GM12878 (cell line): ENCODE data around the gene AHR. TPM values are rescaled to one million over a fixed set of nuclear protein-coding genes. Genes with fewer than 3 reads are reported as not detected.

Source experiments
- ATAC-seq: fragments of 200-7000 bp; cut with Tn5 transposase; 3 replicates; pipeline ENCODE4 v1.9.1; 2020; ENCODE audit warnings: mild to moderate bottlenecking, moderate library complexity
- BruUV-seq: library from RNA; stranded (reverse); fragments of 400-500 nt; replicated peaks from 2 replicates; lab custom pipeline; 2021; lab: Mats Ljungman, UMichigan
- CTCF ChIA-PET: fragments of 300-600 bp; sonication (Branson Sonifier 250); formaldehyde crosslinking; extraction: SDS; loops from one replicate; lab custom pipeline; 2021; ENCODE audit warnings: inconsistent platforms; lab: Yijun Ruan, JAX
- POLR2A ChIA-PET: fragments of 350-600 bp; formaldehyde crosslinking; extraction: SDS; loops from one replicate; lab custom pipeline; 2021; ENCODE audit warnings: inconsistent platforms; lab: Charles Lee
- RAD21 ChIA-PET: fragments of 300-600 bp; sonication (Branson Sonifier 250); formaldehyde crosslinking; loops from one replicate; lab custom pipeline; 2023; ENCODE audit warnings: antibody characterized with exemption; ENCODE audit not compliant: unreplicated experiment; lab: Charles Lee
- SMC1A ChIA-PET: fragments of 300-600 bp; sonication (Branson Sonifier 250); formaldehyde crosslinking; loops from one replicate; lab custom pipeline; 2023; ENCODE audit not compliant: unreplicated experiment, uncharacterized antibody; lab: Charles Lee
- DNase-seq: peaks from one replicate; pipeline ENCODE4 v3.0.0-alpha.2; 2011; ENCODE audit warnings: low read depth, low spot score
- FAIRE-seq: peaks from 3 replicates; lab custom pipeline; 2011; peaks lifted over from hg19 to GRCh38; lab: Jason Lieb, UNC
- H2AFZ ChIP-seq: 2 replicates; pipeline ENCODE4 v1.6.0; 2011; ENCODE audit warnings: low read depth, low read length, control low read depth; ENCODE audit not compliant: control insufficient read depth
- H3K27ac ChIP-seq: 2 replicates; pipeline ENCODE4 v1.5.1; 2011; ENCODE audit warnings: control low read depth; ENCODE audit not compliant: control insufficient read depth, insufficient read depth
- H3K27me3 ChIP-seq, 2 experiments: replicated peaks in 1 of 2; 2 replicates each; pipeline versions ENCODE4 v1.6.0 to v1.6.1; 2011; ENCODE audit warnings: low read length in 1 of 2; ENCODE audit not compliant: control insufficient read depth in 2 of 2, insufficient read depth in 2 of 2
- H3K36me3 ChIP-seq, 2 experiments: 2 replicates each; pipeline ENCODE4 v1.5.1; 2011; ENCODE audit warnings: low read length in 1 of 2; ENCODE audit not compliant: control insufficient read depth in 2 of 2, insufficient read depth in 2 of 2
- H3K4me1 ChIP-seq: 2 replicates; pipeline ENCODE4 v1.6.1; 2011; ENCODE audit warnings: mild to moderate bottlenecking, low read length, moderate library complexity, mixed read lengths; ENCODE audit not compliant: control insufficient read depth, insufficient read depth
- H3K4me2 ChIP-seq: 2 replicates; pipeline ENCODE4 v1.6.0; 2011; ENCODE audit warnings: control low read depth; ENCODE audit not compliant: control insufficient read depth, insufficient read depth
- H3K4me3 ChIP-seq: fragments of 200-600 bp; sonication (generic); 2 replicates; pipeline ENCODE4 v1.5.1; 2016
- H3K79me2 ChIP-seq: 2 replicates; pipeline ENCODE4 v1.6.0; 2011; ENCODE audit warnings: low read length; ENCODE audit not compliant: control insufficient read depth, insufficient read depth
- H3K9ac ChIP-seq: 2 replicates; pipeline ENCODE4 v1.8.0; 2011; ENCODE audit warnings: low read length, control low read depth, mixed read lengths; ENCODE audit not compliant: control insufficient read depth, insufficient read depth
- H3K9me3 ChIP-seq: replicated peaks from 3 replicates; pipeline ENCODE4 v1.5.1; 2011; ENCODE audit warnings: mild to moderate bottlenecking, low read length; ENCODE audit not compliant: control insufficient read depth, insufficient read depth
- H4K20me1 ChIP-seq: 2 replicates; pipeline ENCODE4 v1.6.0; 2011; ENCODE audit not compliant: control insufficient read depth, insufficient read depth
- CBX3 ChIP-seq: fragments of 200-600 bp; sonication (generic); IDR thresholded peaks from 2 replicates; pipeline ENCODE4 v1.6.1; 2016; ENCODE audit warnings: low read depth, borderline replicate concordance
- E2F8 ChIP-seq: fragments of 450-650 bp; IDR thresholded peaks from 2 replicates; pipeline ENCODE4 v1.6.1; 2018; ENCODE audit warnings: mild to moderate bottlenecking, low read depth, moderate library complexity; ENCODE audit not compliant: partially characterized antibody
- E4F1 ChIP-seq: fragments of 450-650 bp; IDR thresholded peaks from 2 replicates; pipeline ENCODE4 v1.6.1; 2018; ENCODE audit warnings: borderline replicate concordance, mild to moderate bottlenecking; ENCODE audit not compliant: partially characterized antibody
- FOXK2 ChIP-seq: fragments of 450-650 bp; IDR thresholded peaks from 2 replicates; pipeline ENCODE4 v1.6.1; 2017; ENCODE audit warnings: mild to moderate bottlenecking, moderate library complexity
- HCFC1 ChIP-seq: fragments of 150-350 bp; IDR thresholded peaks from 2 replicates; pipeline ENCODE4 v1.6.1; 2014; ENCODE audit warnings: low read length
- IRF5 ChIP-seq: fragments of 450-650 bp; IDR thresholded peaks from 2 replicates; pipeline ENCODE4 v1.6.1; 2017; ENCODE audit warnings: borderline replicate concordance
- MYB ChIP-seq: fragments of 150-350 bp; IDR thresholded peaks from 2 replicates; pipeline ENCODE4 v1.6.1; 2014; ENCODE audit warnings: mild to moderate bottlenecking, low read depth, low read length, borderline replicate concordance
- SRF ChIP-seq, 2 experiments: IDR thresholded peaks; 2 replicates each; pipeline ENCODE4 v1.6.1; 2011; ENCODE audit warnings: low read depth in 2 of 2, low read length in 2 of 2, mild to moderate bottlenecking in 1 of 2, moderate library complexity in 1 of 2
- STAT1 ChIP-seq: fragments of 450-650 bp; conservative IDR thresholded peaks from 2 replicates; pipeline ENCODE4 v1.6.1; 2014; ENCODE audit warnings: antibody characterized with exemption, mild to moderate bottlenecking
- ZBTB40 ChIP-seq: fragments of 450-650 bp; IDR thresholded peaks from 2 replicates; pipeline ENCODE4 v1.6.1; 2016; ENCODE audit warnings: mild to moderate bottlenecking, moderate library complexity, borderline replicate concordance
- WGBS: methylation state at CpG from one replicate; pipeline ENCODE4 v1.1.6; 2016; ENCODE audit warnings: low lambda C conversion rate; ENCODE audit not compliant: insufficient replicate concordance, insufficient coverage; ENCODE audit errors: missing lambda C conversion rate; 5-methylcytosine and 5-hydroxymethylcytosine counted together
- in situ Hi-C: fragments of 300-500 bp; cut with MboI; formaldehyde crosslinking; loops from 9 replicates; pipeline ENCODE4 v1.14.3; 2018; ENCODE audit warnings: mixed read lengths
- intact Hi-C: fragments of 100-400 bp; cut with micrococcal nuclease; formaldehyde crosslinking; loops from one replicate; pipeline ENCODE4 v1.14.2; 2022; ENCODE audit not compliant: unreplicated experiment
- polyA plus RNA-seq, 11 experiments: library from polyadenylated mRNA; depleted of rRNA in 4 of 11; unstranded in 6 of 11; stranded (reverse) in 5 of 11; fragments of >200 nt; fragmentation: Nextera tagmentation in 4 of 11; fragmentation: Illumina TruSeq in 1 of 11; extraction: Ambion mirVana in 4 of 11; extraction: Trizol in 1 of 11; gene quantifications; 1 replicate in 1 of 11; 2 replicates in 10 of 11; pipeline versions ENCODE4 v1.2.1 to v1.2.3, GENCODE V29; 2011 to 2016; ENCODE audit warnings: inconsistent platforms in 2 of 11, missing spikeins in 2 of 11, low read depth in 1 of 11
- total RNA-seq, 4 experiments: library from RNA; depleted of rRNA in 3 of 4; stranded (reverse); fragments of >200 nt in 3 of 4; fragmentation: Illumina TruSeq in 1 of 4; extraction: Trizol in 1 of 4; gene quantifications; 2 replicates each; pipeline versions ENCODE4 v1.2.1 to v1.2.3, GENCODE V29; 2013 to 2021

AHR gene
- total and polyA plus RNA-seq, 10 of the 15 experiments (the other 5 are each of a cell fraction or from before 2014, with no cell fraction given) = 1.7 to 16.9 (median 4.5) TPM

GRCh38 chr7:17359610-17360009, 61.2 kb downstream of the AHR start (continued):
- TF ChIP-seq E4F1 = no peak
- TF ChIP-seq HCFC1 = no peak
- TF ChIP-seq E2F8 = no peak
- no peak for TF ChIP-seq CBX3
- no peak for TF ChIP-seq STAT1
- TF ChIP-seq, all 136 proteins: peak for 0

- BruUV-seq = no TSS peak
- POLR2A ChIA-PET = no interaction called here
- Histone ChIP-seq H3K4me2 (no peak overlapping the region), H2AFZ (no peak overlapping the region), H3K9ac (no peak overlapping the region), H3K9me3 (no peaks in the 10 kb centered on the region), H3K27me3 (no peaks in the 10 kb centered on the region), H4K20me1 (no peaks in the 10 kb centered on the region), H3K4me1 (no peaks in the 10 kb centered on the region), H3K27ac (no peak overlapping the region), H3K36me3 (no peaks in the 10 kb centered on the region), H3K4me3 (no peak overlapping the region), H3K79me2 (no peaks in the 10 kb centered on the region)
- DNase-seq (no peak), FAIRE-seq (no peak), ATAC-seq (no peak)
- WGBS = 80% methylated on average over 23 of the region's 23 CpGs
- in situ Hi-C loops (no loop called here), intact Hi-C loops (no loop called here)
- RAD21 ChIA-PET = interaction anchor here (1.0 to 1.2 kb wide), 2 partner anchors 40 to 61 kb away, joined by 4 read pairs; no protein-coding TSS in a partner anchor
- CTCF ChIA-PET = interaction anchor here (0.6 to 1.8 kb wide), 7 partner anchors 9 to 149 kb away, joined by 3 to 6 read pairs (median 4); no protein-coding TSS in a partner anchor
- SMC1A ChIA-PET = interaction anchor here (0.6 to 2.2 kb wide), 9 partner anchors 8 to 128 kb away, joined by 3 to 7 read pairs (median 4); no protein-coding TSS in a partner anchor
- TF ChIP-seq ZBTB40 (no peak), FOXK2 (no peak), SRF (IDR thresholded peaks at IDR 0.05; ENCODE audit: low read depth in 2 of 2, low read length in 2 of 2) (no peak), IRF5 (no peak), MYB (no peak)
These were observed 64.1 kb downstream of the AHR start for GRCh38 chr7:17362439-17363105.
